ENCODE data around the gene HNRNPF. TPM values are rescaled to one million over a fixed set of nuclear protein-coding genes. Genes with fewer than 3 reads are reported as not detected.
"Not testable (repeated sequence)": the region's sequence is repeated elsewhere in the genome, so short reads cannot be mapped to it uniquely, and the experiment has no call there.

The HNRNPF gene
- total RNA-seq, 1 donor from 2014 or later = 503 TPM

- DNase-seq (ENCODE audit: low spot score) = no peak
- intact Hi-C loops (cut with micrococcal nuclease) = loop anchor here (2.0 kb wide), 1 partner anchor 41 kb away; no protein-coding TSS in a partner anchor
- H3K9me3 Mint-ChIP-seq = no peaks in the 10 kb centered on the region
- no peaks in the 10 kb centered on the region for H3K27me3 Mint-ChIP-seq (ENCODE audit: low read depth)
- H3K27ac Mint-ChIP-seq = peak overlapping the region; percentile 68
- H3K36me3 Mint-ChIP-seq (ENCODE audit: low read depth) = peaks cover 3% of the 10 kb centered on the region
- H3K4me3 Mint-ChIP-seq (ENCODE audit: low read depth) = peak overlapping the region; percentile 87
- H3K4me1 Mint-ChIP-seq (ENCODE audit: low read depth) = peaks cover 5% of the 10 kb centered on the region
Measured at GRCh38 chr10:43437141-43437870, 28.3 kb upstream of the HNRNPF start.

GRCh38 chr10:43436291-43437140 is 27.5 kb upstream of the HNRNPF start, which contains the start of gene ZNF487:
Gene ZNF487 (plus strand): TSS chr10:43437111. CDS start chr10:43475814, 38,703 bp downstream.
- DNase-seq (ENCODE audit: low spot score) = peak; percentile 88
- Mint-ChIP-seq H3K9me3 (no peaks in the 10 kb centered on the region), H3K4me1 (ENCODE audit: low read depth) (peaks cover 5% of the 10 kb centered on the region), H3K4me3 (ENCODE audit: low read depth) (peak within 1 kb of the TSS; percentile 87), H3K36me3 (ENCODE audit: low read depth) (peaks cover 3% of the 10 kb centered on the region), H3K27ac (peak within 1 kb of the TSS; percentile 94), H3K27me3 (ENCODE audit: low read depth) (no peaks in the 10 kb centered on the region)
- intact Hi-C loops (cut with micrococcal nuclease) = loop anchor here (1.0 to 2.0 kb wide), 3 partner anchors 16 to 40 kb away; partner anchors contain the start of gene HNRNPF

GRCh38 chr10:43430926-43431663 is 22.1 kb upstream of the HNRNPF start:
- no peak for DNase-seq (ENCODE audit: low spot score)
- intact Hi-C loops (cut with micrococcal nuclease) = no loop called here

GRCh38 chr10:43427166-43427825 is 18.3 kb upstream of the HNRNPF start:
- Mint-ChIP-seq H3K27me3 (ENCODE audit: low read depth) (no peaks in the 10 kb centered on the region), H3K36me3 (ENCODE audit: low read depth) (no peaks in the 10 kb centered on the region), H3K27ac (peak overlapping the region; percentile 62), H3K4me1 (ENCODE audit: low read depth) (peaks cover 7% of the 10 kb centered on the region), H3K9me3 (no peaks in the 10 kb centered on the region), H3K4me3 (ENCODE audit: low read depth) (peak overlapping the region; percentile 53)
- no peak for DNase-seq (ENCODE audit: low spot score)
- intact Hi-C loops (cut with micrococcal nuclease) = no loop called here

More at GRCh38 chr10:43430926-43431663, 22.1 kb upstream of the HNRNPF start:
- Mint-ChIP-seq H3K36me3 (ENCODE audit: low read depth) (peaks cover 3% of the 10 kb centered on the region), H3K4me3 (ENCODE audit: low read depth) (no peak overlapping the region), H3K27me3 (ENCODE audit: low read depth) (no peaks in the 10 kb centered on the region), H3K27ac (no peak overlapping the region), H3K4me1 (ENCODE audit: low read depth) (peaks cover 6% of the 10 kb centered on the region), H3K9me3 (no peaks in the 10 kb centered on the region)

- not testable (repeated sequence) for H3K27me3 Mint-ChIP-seq (ENCODE audit: low read depth)
Measured at GRCh38 chr10:43426476-43426875, 17.5 kb upstream of the HNRNPF start.

GRCh38 chr10:43424416-43424815 is 15.4 kb upstream of the HNRNPF start:
- intact Hi-C loops (cut with micrococcal nuclease) = no loop called here
- peaks cover 22% of the 10 kb centered on the region for H3K4me1 Mint-ChIP-seq (ENCODE audit: low read depth)
- peaks cover 4% of the 10 kb centered on the region for H3K36me3 Mint-ChIP-seq (ENCODE audit: low read depth)
- H3K27me3 Mint-ChIP-seq (ENCODE audit: low read depth) = no peaks in the 10 kb centered on the region
- H3K27ac Mint-ChIP-seq = no peak overlapping the region
- H3K4me3 Mint-ChIP-seq (ENCODE audit: low read depth) = no peak overlapping the region
- DNase-seq (ENCODE audit: low spot score) = no peak
- peaks cover 6% of the 10 kb centered on the region for H3K9me3 Mint-ChIP-seq

More at GRCh38 chr10:43426476-43426875, 17.5 kb upstream of the HNRNPF start:
- H3K27ac Mint-ChIP-seq; H3K4me3 Mint-ChIP-seq (ENCODE audit: low read depth); H3K36me3 Mint-ChIP-seq (ENCODE audit: low read depth); H3K4me1 Mint-ChIP-seq (ENCODE audit: low read depth); DNase-seq (ENCODE audit: low spot score); H3K9me3 Mint-ChIP-seq; intact Hi-C loops (cut with micrococcal nuclease): not testable (repeated sequence)

GRCh38 chr10:43421944-43422343 is 13.0 kb upstream of the HNRNPF start:
- H3K27ac Mint-ChIP-seq = peak overlapping the region; percentile 76
- H3K9me3 Mint-ChIP-seq; H3K36me3 Mint-ChIP-seq (ENCODE audit: low read depth); intact Hi-C loops (cut with micrococcal nuclease); DNase-seq (ENCODE audit: low spot score); H3K27me3 Mint-ChIP-seq (ENCODE audit: low read depth): not testable (repeated sequence)
- peaks cover 32% of the 10 kb centered on the region for H3K4me1 Mint-ChIP-seq (ENCODE audit: low read depth)
- peak overlapping the region; percentile 37 for H3K4me3 Mint-ChIP-seq (ENCODE audit: low read depth)

GRCh38 chr10:43421519-43421918 is 12.5 kb upstream of the HNRNPF start:
- H3K9me3 Mint-ChIP-seq = peaks cover 6% of the 10 kb centered on the region
- H3K4me3 Mint-ChIP-seq (ENCODE audit: low read depth) = peak overlapping the region; percentile 37
- peak overlapping the region; percentile 76 for H3K27ac Mint-ChIP-seq
- intact Hi-C loops (cut with micrococcal nuclease) = no loop called here
- no peak for DNase-seq (ENCODE audit: low spot score)
- peaks cover 4% of the 10 kb centered on the region for H3K36me3 Mint-ChIP-seq (ENCODE audit: low read depth)
- H3K27me3 Mint-ChIP-seq (ENCODE audit: low read depth) = no peaks in the 10 kb centered on the region
- H3K4me1 Mint-ChIP-seq (ENCODE audit: low read depth) = peaks cover 32% of the 10 kb centered on the region

- Mint-ChIP-seq H3K9me3 (peaks cover 6% of the 10 kb centered on the region), H3K27me3 (ENCODE audit: low read depth) (no peaks in the 10 kb centered on the region), H3K4me1 (ENCODE audit: low read depth) (peaks cover 32% of the 10 kb centered on the region), H3K27ac (peak overlapping the region; percentile 98), H3K4me3 (ENCODE audit: low read depth) (peak overlapping the region; percentile 82), H3K36me3 (ENCODE audit: low read depth) (peaks cover 4% of the 10 kb centered on the region)
- DNase-seq (ENCODE audit: low spot score) = no peak
- intact Hi-C loops (cut with micrococcal nuclease) = no loop called here
Measured at GRCh38 chr10:43421201-43421507, 12.2 kb upstream of the HNRNPF start.

- Mint-ChIP-seq H3K27ac (peak overlapping the region; percentile 98), H3K4me3 (ENCODE audit: low read depth) (peak overlapping the region; percentile 82), H3K36me3 (ENCODE audit: low read depth) (peaks cover 4% of the 10 kb centered on the region), H3K27me3 (ENCODE audit: low read depth) (no peaks in the 10 kb centered on the region), H3K9me3 (peaks cover 6% of the 10 kb centered on the region), H3K4me1 (ENCODE audit: low read depth) (peaks cover 30% of the 10 kb centered on the region)
- intact Hi-C loops (cut with micrococcal nuclease) = loop anchor here (1.0 kb wide), 3 partner anchors 11 to 282 kb away; partner anchors contain the start of genes CSGALNACT2 and HNRNPF
- peak; percentile 80 for DNase-seq (ENCODE audit: low spot score)
Measured at GRCh38 chr10:43420369-43421200, 11.6 kb upstream of the HNRNPF start.

GRCh38 chr10:43419997-43420368 is 11.0 kb upstream of the HNRNPF start:
- intact Hi-C loops (cut with micrococcal nuclease) = loop anchor here (1.0 kb wide), 3 partner anchors 11 to 282 kb away; partner anchors contain the start of genes CSGALNACT2 and HNRNPF
- H3K36me3 Mint-ChIP-seq (ENCODE audit: low read depth) = peaks cover 4% of the 10 kb centered on the region
- DNase-seq (ENCODE audit: low spot score) = no peak
- no peaks in the 10 kb centered on the region for H3K27me3 Mint-ChIP-seq (ENCODE audit: low read depth)
- H3K27ac Mint-ChIP-seq = peak overlapping the region; percentile 97
- peaks cover 30% of the 10 kb centered on the region for H3K4me1 Mint-ChIP-seq (ENCODE audit: low read depth)
- H3K9me3 Mint-ChIP-seq = peaks cover 6% of the 10 kb centered on the region
- H3K4me3 Mint-ChIP-seq (ENCODE audit: low read depth) = peak overlapping the region; percentile 52

All from activated T-helper 2 cell treated with anti-CD3 and anti-CD28 coated beads, Interferon-gamma antibody, Interleukin-2, Interleukin-4, amounts not matched to agents 10 μg/mL and 5 μg/mL and 100 μg/mL, durations not matched to agents 14 hours and 24 hours and 36 hours (primary cell).